K562 treated with DMSO at 1 percent for 4 hours (cell line): ENCODE data around the gene TM4SF20. TPM values are rescaled to one million over a fixed set of nuclear protein-coding genes. Genes with fewer than 3 reads are reported as not detected.

Source experiments
- total RNA-seq: library from RNA; unstranded; fragments of 300-600 nt; gene quantifications from 2 replicates; pipeline ENCODE4 v1.2.3, GENCODE V29; 2022; ENCODE audit not compliant: insufficient read depth

The TM4SF20 gene
- total RNA-seq, result not detected in 2 replicates

GRCh38 chr2:227379095-227379494 is at the start of gene TM4SF20:
Gene TM4SF20 (minus strand): TSS chr2:227379306. CDS start chr2:227379268, 38 bp downstream.

GRCh38 chr2:227387583-227387982 is 8.5 kb upstream of the TM4SF20 start, which contains the start of gene SCYGR1:
Gene SCYGR1 (minus strand): TSS chr2:227387949. CDS start chr2:227387949, 0 bp downstream.

GRCh38 chr2:227324995-227325838 is 53.9 kb downstream of the TM4SF20 start, which contains the start of gene MFF:
Gene MFF (plus strand): TSS chr2:227325251. CDS start chr2:227330666, 5,415 bp downstream.

Other genes starting within 250 kb of the TM4SF20 start
- 0.05 TPM in 1 of 2 replicates, not detected in the other for gene COL4A4, start 215.1 kb downstream of the TM4SF20 start, total RNA-seq
- gene COL4A3, start 214.7 kb downstream of the TM4SF20 start, total RNA-seq, result 0.56 TPM in 1 of 2 replicates, not detected in the other
- 27.1 and 36.4 TPM in 2 replicates for gene MFF, start 54.1 kb downstream of the TM4SF20 start, total RNA-seq
- gene SCYGR1, start 8.6 kb upstream of the TM4SF20 start, total RNA-seq, result not detected in 2 replicates
- gene AGFG1, start 92.8 kb upstream of the TM4SF20 start, total RNA-seq, result 19.6 and 24.8 TPM in 2 replicates
- not detected in 2 replicates for gene SCYGR2, start 219.6 kb upstream of the TM4SF20 start, total RNA-seq
- gene SCYGR3, start 235.5 kb upstream of the TM4SF20 start, total RNA-seq, result not detected in 2 replicates
- not detected in 2 replicates for gene SCYGR4, start 238.2 kb upstream of the TM4SF20 start, total RNA-seq